GM18505 (cell line): Measurements from ENCODE around the gene DPYSL3.
"Not testable (repeated sequence)": the region's sequence is repeated elsewhere in the genome, so short reads cannot be mapped to it uniquely, and the experiment has no call there.

Experiments
- ATAC-seq: cut with Tn5 transposase; IDR thresholded peaks from one replicate; pipeline ENCODE4 v1.9.1; 2021; ENCODE audit not compliant: unreplicated experiment
- POLR2A ChIP-seq: IDR thresholded peaks from 4 replicates; pipeline ENCODE4 v1.6.1; 2011; ENCODE audit warnings: borderline replicate concordance; ENCODE audit not compliant: insufficient read depth, insufficient read length; ENCODE audit errors: extremely low read depth

Gene DPYSL3

DNA sequence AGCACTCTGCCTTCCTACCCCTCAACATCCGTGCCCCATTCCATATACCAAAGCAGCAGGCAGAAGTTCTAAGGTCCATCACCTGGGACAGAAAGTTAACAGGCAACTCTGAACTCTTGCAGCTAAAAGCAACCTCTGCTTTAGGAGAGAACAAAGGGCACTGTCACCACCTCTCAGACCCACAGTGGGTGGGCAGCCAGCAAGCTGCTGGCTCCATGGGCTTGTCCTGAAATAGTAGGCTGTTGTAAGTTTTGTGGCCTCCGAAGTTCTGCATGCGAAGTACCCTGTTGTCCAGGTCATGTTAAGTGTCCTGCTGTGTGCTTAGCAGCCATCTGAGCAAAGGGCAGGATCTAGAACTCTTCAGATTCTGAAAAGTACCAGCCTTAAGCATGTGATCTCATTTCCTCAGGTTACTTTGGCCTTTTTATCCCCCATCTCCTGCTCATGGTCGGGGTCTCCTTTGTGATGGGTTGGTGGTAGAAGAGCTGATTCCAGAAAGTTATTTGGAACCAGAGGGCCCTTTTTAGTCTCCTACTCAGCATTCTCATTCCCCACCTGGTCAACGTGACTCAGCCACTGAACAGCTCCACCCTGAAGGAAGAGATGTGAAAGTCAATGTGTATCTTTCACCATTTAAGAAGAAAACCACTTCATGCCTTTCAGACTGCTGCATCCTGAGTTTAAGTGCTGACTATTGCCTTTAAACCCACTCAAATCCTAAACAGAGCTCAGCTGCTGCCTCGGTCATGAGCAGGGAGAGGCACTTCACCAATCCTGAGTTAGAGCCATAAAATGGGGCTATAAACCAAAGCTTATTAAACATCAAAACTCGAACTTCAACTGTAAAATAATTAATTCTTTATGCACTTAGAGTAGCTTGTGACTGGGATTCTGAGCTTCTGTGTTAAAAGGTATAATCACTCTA is 121.4 kb downstream of the DPYSL3 start:
- no peak for ATAC-seq

GRCh38 chr5:147387109-147387508 is 122.8 kb downstream of the DPYSL3 start:
- no peak for ATAC-seq

More for the DNA sequence above, 121.4 kb downstream of the DPYSL3 start:
- TF ChIP-seq POLR2A, result no peak

DNA sequence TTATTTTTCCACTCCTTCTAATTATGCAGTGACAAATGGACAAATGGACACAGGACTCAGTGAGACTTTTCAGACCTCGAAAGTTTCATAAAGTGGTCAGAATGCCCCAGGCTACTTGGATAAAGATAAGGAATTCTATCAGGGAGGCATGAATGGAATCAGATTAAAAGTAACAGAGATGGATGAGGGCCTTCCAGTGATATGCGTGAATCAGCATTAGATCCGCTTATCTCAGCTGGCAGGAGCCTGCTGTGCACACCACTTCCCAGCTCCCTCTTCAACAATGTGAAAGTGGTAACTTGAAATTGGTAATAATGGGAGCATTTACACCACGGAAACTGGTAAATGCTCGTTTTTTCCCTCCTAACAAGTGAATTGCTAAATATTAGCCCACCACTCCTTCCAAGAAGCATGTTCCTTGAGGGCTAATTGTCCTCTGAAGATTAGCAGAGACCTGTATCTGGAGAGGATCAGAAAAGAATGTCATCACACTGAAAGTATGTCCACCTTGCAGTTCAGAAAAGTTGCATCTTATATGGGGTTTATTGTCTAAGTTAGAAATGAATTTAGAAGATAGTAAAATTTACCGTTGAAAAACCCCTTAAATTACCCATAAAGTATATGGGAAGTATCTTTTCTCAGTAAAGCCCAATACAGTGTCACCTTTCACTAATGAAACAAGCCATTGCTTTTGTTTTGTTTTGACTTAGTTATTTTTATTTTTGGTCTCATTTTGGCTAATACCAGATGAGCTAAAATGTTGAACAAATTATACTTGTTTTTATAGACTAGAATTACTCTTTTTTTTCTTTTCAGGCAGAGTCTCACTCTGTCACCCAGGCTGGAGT is 125.3 kb downstream of the DPYSL3 start:
- no peak for ATAC-seq

More at GRCh38 chr5:147387109-147387508, 122.8 kb downstream of the DPYSL3 start:
- no peak for TF ChIP-seq POLR2A

DNA sequence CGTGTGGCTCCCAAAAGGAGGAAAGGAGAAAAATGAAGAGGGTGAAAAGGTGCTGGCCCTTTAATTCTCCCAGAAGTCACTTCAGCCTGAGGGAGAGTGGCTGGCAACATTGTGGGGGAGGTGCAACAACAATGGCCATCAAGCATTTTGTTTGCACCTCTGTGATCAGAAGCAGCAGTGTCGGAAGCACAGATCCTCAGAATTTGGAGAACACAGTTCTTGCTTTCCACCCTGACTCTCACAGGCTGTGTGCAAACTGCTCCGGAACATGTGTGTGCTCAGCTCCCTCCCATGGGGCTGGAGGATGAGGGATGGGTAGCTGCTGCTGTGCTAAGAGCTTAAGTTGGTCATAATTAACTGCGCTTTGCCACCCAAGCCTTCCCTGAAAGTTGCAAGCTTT is 127.1 kb downstream of the DPYSL3 start:
- TF ChIP-seq POLR2A, result no peak
- ATAC-seq, result no peak

More for the DNA sequence above, 125.3 kb downstream of the DPYSL3 start:
- TF ChIP-seq POLR2A, result no peak

GRCh38 chr5:147381555-147381954 is 128.3 kb downstream of the DPYSL3 start:
- TF ChIP-seq POLR2A, result no peak
- no peak for ATAC-seq

- no peak for ATAC-seq
- TF ChIP-seq POLR2A, result no peak
Measured at GRCh38 chr5:147377682-147378081, 132.2 kb downstream of the DPYSL3 start.

DNA sequence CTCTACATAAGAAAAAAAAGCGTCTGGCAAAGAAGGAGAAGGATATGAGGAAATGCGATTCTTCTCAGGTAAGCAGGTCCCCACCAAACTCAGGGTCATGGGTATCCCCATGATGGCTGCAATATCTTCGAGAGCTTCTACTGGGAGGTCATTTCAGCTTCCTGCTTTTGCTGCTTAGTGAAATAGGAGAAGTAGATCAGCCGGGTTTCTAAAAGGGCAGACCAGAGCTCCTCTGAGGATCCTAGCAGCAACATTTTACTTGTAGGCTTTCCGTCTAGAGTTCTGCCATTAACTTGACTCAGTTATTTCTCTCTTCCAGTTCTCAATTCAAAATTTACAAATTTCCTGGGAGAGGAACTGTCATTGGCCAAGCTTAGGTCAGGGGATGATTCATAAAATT is 134.7 kb downstream of the DPYSL3 start:
- no peak for ATAC-seq
- TF ChIP-seq POLR2A, result no peak

DNA sequence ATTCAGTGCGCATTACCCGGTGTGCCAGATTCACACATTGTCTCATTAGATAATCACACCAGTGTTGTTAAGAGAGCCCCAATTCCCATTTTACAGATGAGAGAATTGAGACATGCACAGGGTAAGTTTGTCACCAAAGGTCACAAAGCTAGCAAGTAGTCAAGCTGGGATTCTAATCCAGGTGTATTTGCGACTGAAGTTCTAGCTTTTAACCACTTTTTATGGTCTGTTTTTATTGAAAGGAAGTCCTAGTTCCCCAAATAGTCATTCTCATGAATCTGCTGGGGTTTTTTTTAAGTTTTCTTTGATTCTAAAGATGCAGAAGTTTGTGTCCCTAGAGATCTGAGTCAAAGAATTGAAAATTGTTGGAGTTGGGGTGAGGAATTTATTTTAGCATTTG is 136.5 kb downstream of the DPYSL3 start:
- no peak for ATAC-seq

DNA sequence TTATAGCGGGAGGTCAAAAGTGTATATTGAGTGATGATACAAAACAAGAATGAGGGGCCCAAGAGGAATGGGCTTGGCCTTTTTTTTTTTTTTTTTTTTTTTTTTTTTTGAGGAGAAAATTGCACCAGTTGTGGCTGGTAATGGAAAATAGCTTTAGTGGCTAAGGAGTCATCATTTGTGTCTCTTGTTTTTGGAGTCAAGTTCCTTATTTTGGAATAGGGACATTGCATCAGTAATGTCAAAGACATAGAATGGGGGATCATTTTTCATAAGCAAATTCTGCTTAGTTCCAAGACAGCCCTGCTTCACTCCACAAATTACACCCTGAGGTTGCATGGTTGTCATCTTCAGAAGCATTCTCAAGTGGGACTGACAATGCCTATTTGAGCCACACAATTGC is 137.7 kb downstream of the DPYSL3 start:
- ATAC-seq, result no peak
- no peak for TF ChIP-seq POLR2A

More for the DNA sequence above, 136.5 kb downstream of the DPYSL3 start:
- no peak for TF ChIP-seq POLR2A

DNA sequence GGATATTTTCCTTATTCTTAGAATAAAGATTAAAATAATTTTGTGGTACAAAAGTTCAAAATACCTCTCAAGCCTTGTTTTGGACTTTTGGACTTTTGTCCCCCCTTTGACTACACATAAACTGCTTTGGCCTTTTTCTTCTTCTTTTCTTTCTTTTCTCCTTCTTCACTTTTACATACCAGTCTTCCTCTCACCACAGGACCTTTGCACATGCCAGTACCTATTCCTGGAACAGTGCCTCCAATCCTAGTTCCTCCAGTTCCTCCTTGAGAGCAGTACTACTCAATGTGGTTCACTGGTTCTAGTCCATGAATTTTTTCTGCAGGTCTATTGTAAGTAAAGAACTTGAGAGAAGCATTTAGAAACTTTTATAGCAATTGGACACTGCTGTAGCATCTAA is 138.6 kb downstream of the DPYSL3 start:
- no peak for ATAC-seq
- TF ChIP-seq POLR2A, result no peak

- TF ChIP-seq POLR2A, result no peak
- no peak for ATAC-seq
Measured at GRCh38 chr5:147369742-147370374, 140.0 kb downstream of the DPYSL3 start.

- ATAC-seq, result not testable (repeated sequence)
Measured at GRCh38 chr5:147367381-147367780, 142.5 kb downstream of the DPYSL3 start.
